CD4-positive, alpha-beta T cell (primary cell): Measurements from ENCODE around the gene PLAC1. TPM values are rescaled to one million over a fixed set of nuclear protein-coding genes. Genes with fewer than 3 reads are reported as not detected.

Experiments used
- ATAC-seq: fragments of 200-7000 bp; cut with Tn5 transposase; one replicate; pipeline ENCODE4 v1.10.0; 2022; ENCODE audit warnings: mild to moderate bottlenecking; ENCODE audit not compliant: poor library complexity
- CTCF ChIA-PET: fragments of 350-600 bp; sonication (Branson Sonifier 250); formaldehyde crosslinking; loops from one replicate; lab custom pipeline; 2021; ENCODE audit warnings: antibody characterized with exemption, inconsistent platforms; lab: Charles Lee
- POLR2A ChIA-PET: fragments of 350-600 bp; sonication (Branson Sonifier 250); formaldehyde crosslinking; loops from one replicate; lab custom pipeline; 2021; ENCODE audit warnings: antibody characterized with exemption, inconsistent platforms; lab: Charles Lee
- DNase-seq, 14 experiments: peaks; one replicate each; pipeline ENCODE4 v3.0.0-alpha.2; 2013 to 2020; ENCODE audit warnings: mixed read lengths in 2 of 14
- H3K27ac ChIP-seq, 2 donors: one replicate each; pipeline versions ENCODE4 v1.5.1 to v1.7.0; 2013; ENCODE audit warnings: low read length in 2 of 2, low read depth in 1 of 2, mild to moderate bottlenecking in 1 of 2
- H3K27me3 ChIP-seq, 2 experiments: 1 replicate in 1 of 2; 2 replicates in 1 of 2; pipeline versions ENCODE4 v1.6.1 to v1.7.0; 2013; ENCODE audit warnings: low read length in 2 of 2, control low read depth in 1 of 2, mild to moderate bottlenecking in 1 of 2, moderate library complexity in 1 of 2; ENCODE audit not compliant: insufficient read depth in 2 of 2, control insufficient read depth in 1 of 2
- H3K36me3 ChIP-seq: one replicate; pipeline ENCODE4 v1.6.1; 2013; ENCODE audit warnings: low read length, control low read depth; ENCODE audit not compliant: insufficient read depth
- H3K4me1 ChIP-seq: one replicate; pipeline ENCODE4 v1.6.1; 2013; ENCODE audit warnings: low read length, control low read depth; ENCODE audit not compliant: insufficient read depth
- H3K4me3 ChIP-seq: one replicate; pipeline ENCODE4 v1.5.1; 2013; ENCODE audit warnings: mild to moderate bottlenecking, low read length, moderate library complexity
- H3K9me3 ChIP-seq, 2 experiments: 1 replicate in 1 of 2; 2 replicates in 1 of 2; pipeline versions ENCODE4 v1.6.1 to v1.7.0; 2013; ENCODE audit warnings: low read length in 2 of 2, mild to moderate bottlenecking in 2 of 2, control low read depth in 1 of 2, moderate library complexity in 1 of 2; ENCODE audit not compliant: control insufficient read depth in 1 of 2, insufficient read depth in 1 of 2
- H3K27ac Mint-ChIP-seq: one replicate; pipeline ENCODE4 v1.8.0; 2020; ENCODE audit warnings: mixed read lengths
- H3K27me3 Mint-ChIP-seq: one replicate; pipeline ENCODE4 v1.8.0; 2021; ENCODE audit warnings: mixed read lengths
- H3K36me3 Mint-ChIP-seq: one replicate; pipeline ENCODE4 v1.8.0; 2021; ENCODE audit warnings: low read depth, mixed read lengths
- H3K4me1 Mint-ChIP-seq: one replicate; pipeline ENCODE4 v1.8.0; 2021; ENCODE audit warnings: low read depth, mixed read lengths
- H3K4me3 Mint-ChIP-seq: one replicate; pipeline ENCODE4 v1.8.0; 2020; ENCODE audit warnings: mild to moderate bottlenecking, mixed read lengths
- H3K9me3 Mint-ChIP-seq: one replicate; pipeline ENCODE4 v1.8.0; 2020; ENCODE audit warnings: mixed read lengths
- intact Hi-C, 2 experiments: fragments of 100-400 bp; cut with DNase I in 1 of 2; cut with micrococcal nuclease in 1 of 2; formaldehyde crosslinking; loops; one replicate each; pipeline versions ENCODE4 v1.15.1 to v1.9.0; 2023 to 2025; cut with DNase I, micrococcal nuclease
- total RNA-seq, 174 experiments: library from RNA in 2 of 174; stranded (reverse) in 2 of 174; gene quantifications; one replicate each; pipeline ENCODE4 v1.2.3 and lab custom pipeline; 2021 to 2026
- TF ChIP-seq, protein P1 (sequence below): fragments of 200-600 bp; IDR thresholded peaks from one replicate; pipeline ENCODE4 v1.8.0; 2022; ENCODE audit warnings: antibody characterized with exemption, mild to moderate bottlenecking

The PLAC1 gene
- total RNA-seq, 2 experiments from 2014 or later, result not detected

DNA sequence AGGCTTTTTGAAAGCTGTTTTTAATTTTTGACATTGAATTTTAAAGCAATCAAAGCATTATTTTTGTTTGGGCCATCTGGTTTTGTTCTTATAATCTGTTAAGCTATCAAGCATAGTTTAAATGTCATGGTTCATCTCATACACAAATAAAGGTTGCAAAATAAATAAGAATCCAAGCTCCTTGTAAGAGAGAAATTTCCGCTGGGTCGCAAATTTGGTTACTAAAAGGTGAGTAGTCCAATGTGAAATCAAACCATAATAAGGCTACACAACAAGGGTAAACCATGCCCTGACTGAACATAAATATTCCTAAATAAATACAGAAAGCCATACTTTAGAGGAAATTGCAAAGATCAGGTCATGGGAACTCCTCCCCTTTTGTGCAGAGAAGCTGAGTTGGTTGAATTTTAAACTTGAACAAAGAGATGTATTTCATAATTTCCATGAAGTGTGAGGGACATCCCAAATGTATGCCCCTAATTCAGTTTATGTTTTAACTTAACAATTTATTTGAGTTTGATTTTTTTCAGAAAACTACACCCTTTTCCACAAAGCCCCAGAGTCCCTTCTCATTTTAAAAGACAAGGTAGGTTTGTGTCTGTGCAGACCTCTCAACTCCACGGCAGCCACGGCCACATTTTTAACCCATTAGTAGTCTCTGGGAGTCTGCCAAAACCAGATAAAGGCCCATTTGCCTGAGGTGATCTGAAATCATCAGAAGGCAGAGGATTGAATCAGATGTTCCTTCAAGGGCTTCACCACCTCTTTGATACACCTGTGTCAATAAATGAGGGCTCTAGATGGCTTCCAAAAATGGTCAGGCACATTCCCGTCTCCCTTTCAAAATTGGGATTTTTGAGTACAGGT lies 85.2 kb downstream of the PLAC1 start:
- POLR2A ChIA-PET, result no interaction called here
- Histone ChIP-seq H3K4me1 (no peaks in the 10 kb centered on the region), H3K9me3 (no peaks in the 10 kb centered on the region), H3K36me3 (no peaks in the 10 kb centered on the region), H3K4me3 (no peak overlapping the region), H3K27ac (no peak overlapping the region), H3K27me3 (no peaks in the 10 kb centered on the region)
- Mint-ChIP-seq H3K4me3 (no peak overlapping the region), H3K4me1 (no peaks in the 10 kb centered on the region), H3K27ac (no peak overlapping the region), H3K36me3 (no peaks in the 10 kb centered on the region), H3K27me3 (peaks cover 5% of the 10 kb centered on the region), H3K9me3 (no peaks in the 10 kb centered on the region)
- no peak for DNase-seq
- CTCF ChIA-PET, result no interaction called here
- no peak for ATAC-seq
- intact Hi-C loops, result no loop called here
- TF ChIP-seq, protein P1, sequence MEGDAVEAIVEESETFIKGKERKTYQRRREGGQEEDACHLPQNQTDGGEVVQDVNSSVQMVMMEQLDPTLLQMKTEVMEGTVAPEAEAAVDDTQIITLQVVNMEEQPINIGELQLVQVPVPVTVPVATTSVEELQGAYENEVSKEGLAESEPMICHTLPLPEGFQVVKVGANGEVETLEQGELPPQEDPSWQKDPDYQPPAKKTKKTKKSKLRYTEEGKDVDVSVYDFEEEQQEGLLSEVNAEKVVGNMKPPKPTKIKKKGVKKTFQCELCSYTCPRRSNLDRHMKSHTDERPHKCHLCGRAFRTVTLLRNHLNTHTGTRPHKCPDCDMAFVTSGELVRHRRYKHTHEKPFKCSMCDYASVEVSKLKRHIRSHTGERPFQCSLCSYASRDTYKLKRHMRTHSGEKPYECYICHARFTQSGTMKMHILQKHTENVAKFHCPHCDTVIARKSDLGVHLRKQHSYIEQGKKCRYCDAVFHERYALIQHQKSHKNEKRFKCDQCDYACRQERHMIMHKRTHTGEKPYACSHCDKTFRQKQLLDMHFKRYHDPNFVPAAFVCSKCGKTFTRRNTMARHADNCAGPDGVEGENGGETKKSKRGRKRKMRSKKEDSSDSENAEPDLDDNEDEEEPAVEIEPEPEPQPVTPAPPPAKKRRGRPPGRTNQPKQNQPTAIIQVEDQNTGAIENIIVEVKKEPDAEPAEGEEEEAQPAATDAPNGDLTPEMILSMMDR, result no peak

DNA sequence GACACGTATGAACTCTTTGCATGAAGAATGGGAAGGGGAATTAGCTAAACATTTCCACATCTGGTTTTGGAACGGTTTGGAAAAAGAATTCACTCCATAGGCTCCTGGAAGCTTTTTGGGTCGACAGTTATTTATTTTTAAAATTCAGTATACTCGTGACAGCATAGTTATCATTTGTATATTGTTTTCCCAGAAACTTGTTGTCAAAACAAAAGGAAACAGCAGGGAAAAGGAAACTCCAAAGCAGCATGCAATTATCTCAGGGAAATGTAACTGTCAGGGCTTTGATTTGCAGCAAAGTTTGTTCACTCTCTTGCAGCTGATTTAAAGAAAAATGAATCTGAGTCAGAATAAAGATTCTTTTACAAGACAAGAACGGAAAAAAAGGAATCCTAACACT lies 86.5 kb downstream of the PLAC1 start:
- Mint-ChIP-seq H3K4me1 (no peaks in the 10 kb centered on the region), H3K27ac (no peak overlapping the region), H3K4me3 (no peak overlapping the region), H3K36me3 (no peaks in the 10 kb centered on the region), H3K9me3 (no peaks in the 10 kb centered on the region), H3K27me3 (peaks cover 5% of the 10 kb centered on the region)
- CTCF ChIA-PET, result no interaction called here
- Histone ChIP-seq H3K9me3 (no peaks in the 10 kb centered on the region), H3K36me3 (no peaks in the 10 kb centered on the region), H3K4me1 (no peaks in the 10 kb centered on the region), H3K4me3 (no peak overlapping the region), H3K27ac (no peak overlapping the region), H3K27me3 (no peaks in the 10 kb centered on the region)
- ATAC-seq (no peak), DNase-seq (no peak)
- POLR2A ChIA-PET, result no interaction called here
- intact Hi-C loops, result no loop called here
- TF ChIP-seq, protein P1, result no peak

DNA sequence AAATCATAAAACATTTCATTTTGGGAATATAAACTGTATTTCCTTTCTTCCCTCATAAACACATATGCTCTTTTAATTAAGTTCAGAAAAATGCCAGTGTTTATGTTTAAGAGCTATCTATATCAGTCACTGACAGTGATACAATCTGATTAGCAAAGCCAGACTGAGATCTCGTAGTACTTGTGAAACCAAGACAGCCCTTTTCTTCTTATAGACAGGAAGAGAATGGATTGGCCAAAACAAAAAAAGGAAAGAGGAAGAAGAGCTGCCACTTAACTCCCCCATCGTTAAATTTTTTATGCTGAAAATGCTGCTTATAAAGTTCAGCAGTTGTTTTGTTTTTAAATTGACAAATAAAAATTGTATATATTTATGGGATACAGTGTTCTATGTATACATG lies 87.4 kb downstream of the PLAC1 start:
- H3K36me3 Mint-ChIP-seq, result no peaks in the 10 kb centered on the region
- no peak overlapping the region for H3K4me3 Mint-ChIP-seq
- intact Hi-C loops, result no loop called here
- H3K36me3 ChIP-seq, result no peaks in the 10 kb centered on the region
- H3K27me3 ChIP-seq, result no peaks in the 10 kb centered on the region
- ChIA-PET POLR2A (no interaction called here), CTCF (interaction anchor here (0.8 kb wide), 1 partner anchor 17 kb away, joined by 3 read pairs; no protein-coding TSS in a partner anchor)
- TF ChIP-seq, protein P1, result no peak
- ATAC-seq, result no peak
- H3K9me3 Mint-ChIP-seq, result no peaks in the 10 kb centered on the region
- no peak overlapping the region for H3K27ac ChIP-seq
- no peaks in the 10 kb centered on the region for H3K9me3 ChIP-seq
- no peak for DNase-seq
- no peaks in the 10 kb centered on the region for H3K4me1 ChIP-seq
- H3K27ac Mint-ChIP-seq, result no peak overlapping the region
- H3K4me3 ChIP-seq, result no peak overlapping the region
- H3K4me1 Mint-ChIP-seq, result no peaks in the 10 kb centered on the region
- H3K27me3 Mint-ChIP-seq, result peaks cover 5% of the 10 kb centered on the region
